DOHH2 (cell line): Measurements from ENCODE around the gene ZNF580.
A peak's percentile ranks its signal among the peaks of the same experiment; 100 is the strongest.

Source experiments
- H3F3A ChIP-seq: fragments of 200-600 bp; sonication (generic), shearing (Covaris generic); 2 replicates; pipeline ENCODE4 v1.6.0; 2016; ENCODE audit warnings: antibody characterized with exemption, mild to moderate bottlenecking; ENCODE audit not compliant: control insufficient read depth, insufficient read depth
- H3K27ac ChIP-seq: fragments of 200-600 bp; sonication (generic); 2 replicates; pipeline ENCODE4 v1.5.1; 2014; ENCODE audit warnings: low read depth, mild to moderate bottlenecking, low read length, moderate library complexity
- H3K27me3 ChIP-seq: fragments of 200-600 bp; sonication (generic); 2 replicates; pipeline ENCODE4 v1.6.1; 2014; ENCODE audit warnings: mild to moderate bottlenecking, low read length, mixed read lengths; ENCODE audit not compliant: control insufficient read depth
- H3K36me3 ChIP-seq: fragments of 200-600 bp; sonication (generic); 2 replicates; pipeline ENCODE4 v1.6.1; 2014; ENCODE audit warnings: mild to moderate bottlenecking, low read length, moderate library complexity, mixed read lengths; ENCODE audit not compliant: control insufficient read depth
- H3K4me1 ChIP-seq: fragments of 200-600 bp; sonication (generic); 2 replicates; pipeline ENCODE4 v1.6.1; 2014; ENCODE audit warnings: mild to moderate bottlenecking, low read length, mixed read lengths; ENCODE audit not compliant: control insufficient read depth
- H3K4me2 ChIP-seq: fragments of 200-600 bp; sonication (generic); 2 replicates; pipeline ENCODE4 v1.6.0; 2014; ENCODE audit warnings: mild to moderate bottlenecking, low read length, moderate library complexity
- H3K4me3 ChIP-seq: fragments of 200-600 bp; sonication (generic); 2 replicates; pipeline ENCODE4 v1.5.1; 2014; ENCODE audit warnings: mild to moderate bottlenecking, low read length, mixed read lengths
- H3K79me2 ChIP-seq: fragments of 200-600 bp; sonication (generic); 2 replicates; pipeline ENCODE4 v1.6.1; 2014; ENCODE audit warnings: mild to moderate bottlenecking, low read length, mixed read lengths; ENCODE audit not compliant: control insufficient read depth
- H3K9me2 ChIP-seq: fragments of 200-600 bp; sonication (generic); replicated peaks from 2 replicates; pipeline ENCODE4 v1.6.1; 2014; ENCODE audit warnings: mild to moderate bottlenecking, low read length, mixed read lengths; ENCODE audit not compliant: control insufficient read depth
- H3K9me3 ChIP-seq: fragments of 200-600 bp; sonication (generic); 2 replicates; pipeline ENCODE4 v1.6.1; 2014; ENCODE audit warnings: antibody characterized with exemption, low read length, mixed read lengths; ENCODE audit not compliant: control insufficient read depth, insufficient read depth
- H4K20me1 ChIP-seq: fragments of 200-600 bp; sonication (generic); 2 replicates; pipeline ENCODE4 v1.6.0; 2014; ENCODE audit warnings: low read depth, mild to moderate bottlenecking, antibody characterized with exemption, low read length, moderate library complexity; ENCODE audit not compliant: control insufficient read depth, insufficient read depth
- EZH2phosphoT487 ChIP-seq: fragments of 200-600 bp; sonication (generic); IDR thresholded peaks from 2 replicates; pipeline ENCODE4 v1.6.1; 2017; ENCODE audit warnings: borderline replicate concordance, mild to moderate bottlenecking, antibody characterized with exemption, low read length, moderate library complexity, mixed read lengths
- TF ChIP-seq, protein P1 (sequence below): fragments of 200-600 bp; sonication (generic); IDR thresholded peaks from one replicate; pipeline ENCODE4 v1.5.1; 2014; ENCODE audit warnings: antibody characterized with exemption, mild to moderate bottlenecking, low read depth, low read length; ENCODE audit not compliant: poor library complexity, severe bottlenecking

Gene ZNF580

GRCh38 chr19:55635856-55636440, 4.9 kb upstream of the ZNF580 start:
- H3K9me3 ChIP-seq = no peaks in the 10 kb centered on the region
- H3K27me3 ChIP-seq = no peaks in the 10 kb centered on the region
- peak overlapping the region; percentile 86 for H3K4me3 ChIP-seq
- peak overlapping the region; percentile 96 for H3K4me2 ChIP-seq
- H4K20me1 ChIP-seq = peaks cover 3% of the 10 kb centered on the region; the same call in 1 of the 2 replicates
- H3K9me2 ChIP-seq = no peaks in the 10 kb centered on the region
- H3F3A ChIP-seq = peaks cover 20% of the 10 kb centered on the region
- H3K79me2 ChIP-seq = peaks cover 52% of the 10 kb centered on the region
- H3K27ac ChIP-seq = no peak overlapping the region
- no peak for TF ChIP-seq EZH2phosphoT487
- H3K36me3 ChIP-seq = peaks cover 26% of the 10 kb centered on the region
- peaks cover 60% of the 10 kb centered on the region for H3K4me1 ChIP-seq

DNA sequence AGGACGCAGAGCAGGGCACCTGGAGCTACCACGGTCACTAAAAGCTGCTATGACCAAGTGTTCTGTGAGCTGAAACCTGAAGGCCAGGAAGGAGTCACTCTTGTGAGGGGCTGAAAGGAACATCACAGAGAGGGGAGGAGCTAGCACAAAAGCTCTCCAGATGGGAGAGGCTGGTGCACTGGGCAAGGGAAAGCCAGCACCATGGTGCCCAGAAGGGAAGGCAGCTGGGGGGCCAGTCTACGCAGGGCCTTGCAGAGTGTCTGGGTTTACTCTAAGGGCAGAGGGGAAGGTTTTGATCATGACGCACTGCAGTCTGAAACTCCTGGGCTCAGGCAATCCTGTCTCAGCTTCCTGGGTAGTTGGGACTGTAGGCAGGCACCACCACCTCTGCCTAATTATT, 4.1 kb upstream of the ZNF580 start:
- Histone ChIP-seq H3K4me3 (peak overlapping the region; percentile 86), H3K4me2 (peak overlapping the region; percentile 96), H3K27me3 (no peaks in the 10 kb centered on the region), H3K9me3 (no peaks in the 10 kb centered on the region), H4K20me1 (peaks cover 3% of the 10 kb centered on the region; the same call in 1 of the 2 replicates), H3K27ac (no peak overlapping the region), H3F3A (peaks cover 25% of the 10 kb centered on the region), H3K79me2 (peaks cover 58% of the 10 kb centered on the region), H3K4me1 (peaks cover 59% of the 10 kb centered on the region), H3K36me3 (peaks cover 30% of the 10 kb centered on the region), H3K9me2 (no peaks in the 10 kb centered on the region)
- TF ChIP-seq, protein P1, sequence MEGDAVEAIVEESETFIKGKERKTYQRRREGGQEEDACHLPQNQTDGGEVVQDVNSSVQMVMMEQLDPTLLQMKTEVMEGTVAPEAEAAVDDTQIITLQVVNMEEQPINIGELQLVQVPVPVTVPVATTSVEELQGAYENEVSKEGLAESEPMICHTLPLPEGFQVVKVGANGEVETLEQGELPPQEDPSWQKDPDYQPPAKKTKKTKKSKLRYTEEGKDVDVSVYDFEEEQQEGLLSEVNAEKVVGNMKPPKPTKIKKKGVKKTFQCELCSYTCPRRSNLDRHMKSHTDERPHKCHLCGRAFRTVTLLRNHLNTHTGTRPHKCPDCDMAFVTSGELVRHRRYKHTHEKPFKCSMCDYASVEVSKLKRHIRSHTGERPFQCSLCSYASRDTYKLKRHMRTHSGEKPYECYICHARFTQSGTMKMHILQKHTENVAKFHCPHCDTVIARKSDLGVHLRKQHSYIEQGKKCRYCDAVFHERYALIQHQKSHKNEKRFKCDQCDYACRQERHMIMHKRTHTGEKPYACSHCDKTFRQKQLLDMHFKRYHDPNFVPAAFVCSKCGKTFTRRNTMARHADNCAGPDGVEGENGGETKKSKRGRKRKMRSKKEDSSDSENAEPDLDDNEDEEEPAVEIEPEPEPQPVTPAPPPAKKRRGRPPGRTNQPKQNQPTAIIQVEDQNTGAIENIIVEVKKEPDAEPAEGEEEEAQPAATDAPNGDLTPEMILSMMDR = no peak
- TF ChIP-seq EZH2phosphoT487 = no peak

DNA sequence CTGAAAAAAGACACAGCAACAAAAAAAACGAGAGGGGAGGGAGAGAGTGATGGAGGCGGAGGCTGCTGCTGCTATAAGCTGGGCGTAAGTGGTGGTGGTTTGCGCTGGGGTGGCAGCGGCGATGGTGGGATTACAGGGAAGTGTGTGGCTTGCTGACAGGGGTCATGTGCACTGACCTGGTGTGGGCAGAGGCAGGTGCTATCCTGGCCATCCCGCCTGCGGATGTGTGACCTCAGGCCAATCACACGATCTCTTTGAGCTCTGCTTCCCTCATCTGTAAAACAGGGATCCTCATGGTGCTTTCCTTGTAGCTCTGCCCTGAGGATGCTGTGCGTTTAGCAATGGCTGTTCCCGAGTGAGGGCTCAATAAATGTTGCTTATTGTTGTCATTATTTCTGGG, 3.3 kb upstream of the ZNF580 start:
- peaks cover 53% of the 10 kb centered on the region for H3K4me1 ChIP-seq
- no peak overlapping the region; the same call in 1 of the 2 replicates for H3K4me3 ChIP-seq
- no peak overlapping the region for H3K27ac ChIP-seq
- TF ChIP-seq EZH2phosphoT487 = no peak
- TF ChIP-seq, protein P1 = no peak
- H3F3A ChIP-seq = peaks cover 27% of the 10 kb centered on the region
- peaks cover 3% of the 10 kb centered on the region; the same call in 1 of the 2 replicates for H4K20me1 ChIP-seq
- peaks cover 30% of the 10 kb centered on the region for H3K36me3 ChIP-seq
- H3K9me2 ChIP-seq = no peaks in the 10 kb centered on the region
- no peaks in the 10 kb centered on the region for H3K9me3 ChIP-seq
- peaks cover 66% of the 10 kb centered on the region for H3K79me2 ChIP-seq
- H3K27me3 ChIP-seq = no peaks in the 10 kb centered on the region
- no peak overlapping the region for H3K4me2 ChIP-seq

- peaks cover 22% of the 10 kb centered on the region for H3F3A ChIP-seq
- peak overlapping the region; percentile 87 for H3K4me2 ChIP-seq
- TF ChIP-seq, protein P1 = peak; percentile 86
- TF ChIP-seq EZH2phosphoT487 = no peak
- H3K27ac ChIP-seq = peak overlapping the region; percentile 99
- peak overlapping the region; percentile 21; the same call in 1 of the 2 replicates for H3K4me3 ChIP-seq
- peaks cover 79% of the 10 kb centered on the region for H3K79me2 ChIP-seq
- no peaks in the 10 kb centered on the region for H3K9me3 ChIP-seq
- H3K36me3 ChIP-seq = peaks cover 39% of the 10 kb centered on the region
- peaks cover 57% of the 10 kb centered on the region for H3K4me1 ChIP-seq
- H3K9me2 ChIP-seq = no peaks in the 10 kb centered on the region
- peaks cover 3% of the 10 kb centered on the region; the same call in 1 of the 2 replicates for H4K20me1 ChIP-seq
- no peaks in the 10 kb centered on the region for H3K27me3 ChIP-seq
Observed at GRCh38 chr19:55638864-55639359, 1.9 kb upstream of the ZNF580 start.
